ENCODE data around the gene FNDC3A. TPM values are rescaled to one million over a fixed set of nuclear protein-coding genes. Genes with fewer than 3 reads are reported as not detected.
"Not testable (repeated sequence)": the region's sequence is repeated elsewhere in the genome, so short reads cannot be mapped to it uniquely, and the experiment has no call there.

Gene FNDC3A
- total RNA-seq, 1 experiment from 2014 or later = 61.4 TPM

GRCh38 chr13:49058761-49059160 is 83.0 kb downstream of the FNDC3A start:
- H3K9me3 Mint-ChIP-seq (ENCODE audit: unreplicated experiment) = no peaks in the 10 kb centered on the region
- no peak for TF ChIP-seq CTCF (IDR thresholded peaks at IDR 0.05; ENCODE audit: unreplicated experiment)

DNA sequence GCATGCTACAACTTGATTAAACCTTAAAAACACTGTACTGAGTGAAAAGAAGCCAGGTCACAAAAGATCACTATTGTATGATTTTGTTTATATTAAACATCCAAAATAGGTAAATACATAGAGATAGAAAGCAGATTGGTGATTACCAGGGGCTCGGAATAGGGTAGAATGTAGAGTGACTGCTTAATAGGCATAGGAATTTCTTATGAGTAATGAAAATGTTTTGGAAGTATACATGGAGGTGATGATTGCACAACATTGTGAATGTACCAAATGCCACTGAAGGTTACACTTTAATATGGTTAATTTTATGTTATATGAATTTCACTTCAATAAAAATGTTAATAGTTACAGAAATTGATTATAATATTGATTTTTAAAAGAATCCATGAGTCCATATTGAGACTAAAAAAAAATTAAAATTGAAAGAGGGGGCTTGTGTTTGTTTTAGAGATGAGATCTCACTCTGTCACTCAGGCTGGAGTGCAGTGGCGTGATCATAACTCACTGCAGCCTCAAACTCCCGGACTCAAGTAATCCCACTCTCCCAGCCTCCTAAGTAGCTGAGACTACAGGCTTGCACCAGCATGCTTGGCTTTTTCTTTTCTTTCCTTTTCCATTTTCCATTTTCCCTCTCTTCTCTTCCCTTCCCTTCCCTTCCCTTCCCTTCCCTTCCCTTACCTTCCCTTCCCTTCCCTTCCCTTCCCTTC is 85.1 kb downstream of the FNDC3A start:
- intact Hi-C loops (cut with micrococcal nuclease) = no loop called here
- peak; percentile 60 for DNase-seq (ENCODE audit: unreplicated experiment)
- CTCF ChIA-PET = no interaction called here
- Mint-ChIP-seq H3K9me3 (ENCODE audit: unreplicated experiment) (no peaks in the 10 kb centered on the region), H3K27ac (ENCODE audit: low read depth, unreplicated experiment) (peak overlapping the region; percentile 41), H3K27me3 (ENCODE audit: insufficient read depth, unreplicated experiment) (no peaks in the 10 kb centered on the region), H3K4me1 (ENCODE audit: insufficient read depth, unreplicated experiment) (peaks cover 36% of the 10 kb centered on the region), H3K36me3 (ENCODE audit: insufficient read depth, unreplicated experiment) (peaks cover 7% of the 10 kb centered on the region), H3K4me3 (ENCODE audit: unreplicated experiment) (no peak overlapping the region)
- no TSS peak for BruUV-seq (replicated peaks)
- POLR2A ChIA-PET = no interaction called here
- TF ChIP-seq CTCF (IDR thresholded peaks at IDR 0.05; ENCODE audit: unreplicated experiment) = no peak

More at GRCh38 chr13:49058761-49059160, 83.0 kb downstream of the FNDC3A start:
- H3K4me1 Mint-ChIP-seq (ENCODE audit: insufficient read depth, unreplicated experiment) = peaks cover 30% of the 10 kb centered on the region
- no peaks in the 10 kb centered on the region for H3K27me3 Mint-ChIP-seq (ENCODE audit: insufficient read depth, unreplicated experiment)
- intact Hi-C loops (cut with micrococcal nuclease) = no loop called here
- POLR2A ChIA-PET = no interaction called here
- no TSS peak for BruUV-seq (replicated peaks)
- no peak overlapping the region for H3K27ac Mint-ChIP-seq (ENCODE audit: low read depth, unreplicated experiment)
- peaks cover 7% of the 10 kb centered on the region for H3K36me3 Mint-ChIP-seq (ENCODE audit: insufficient read depth, unreplicated experiment)
- no peak for DNase-seq (ENCODE audit: unreplicated experiment)
- CTCF ChIA-PET = interaction anchor here (0.5 to 1.9 kb wide), 2 partner anchors 40 to 69 kb away, joined by 3 to 4 read pairs; no protein-coding TSS in a partner anchor
- no peak overlapping the region for H3K4me3 Mint-ChIP-seq (ENCODE audit: unreplicated experiment)

GRCh38 chr13:49061388-49061752 is 85.7 kb downstream of the FNDC3A start:
- H3K9me3 Mint-ChIP-seq (ENCODE audit: unreplicated experiment); CTCF ChIA-PET; POLR2A ChIA-PET; BruUV-seq (replicated peaks); H3K27me3 Mint-ChIP-seq (ENCODE audit: insufficient read depth, unreplicated experiment); H3K36me3 Mint-ChIP-seq (ENCODE audit: insufficient read depth, unreplicated experiment); intact Hi-C loops (cut with micrococcal nuclease); DNase-seq (ENCODE audit: unreplicated experiment): not testable (repeated sequence)
- peak overlapping the region; percentile 12 for H3K4me3 Mint-ChIP-seq (ENCODE audit: unreplicated experiment)
- peaks cover 36% of the 10 kb centered on the region for H3K4me1 Mint-ChIP-seq (ENCODE audit: insufficient read depth, unreplicated experiment)
- H3K27ac Mint-ChIP-seq (ENCODE audit: low read depth, unreplicated experiment) = peak overlapping the region; percentile 55

DNA sequence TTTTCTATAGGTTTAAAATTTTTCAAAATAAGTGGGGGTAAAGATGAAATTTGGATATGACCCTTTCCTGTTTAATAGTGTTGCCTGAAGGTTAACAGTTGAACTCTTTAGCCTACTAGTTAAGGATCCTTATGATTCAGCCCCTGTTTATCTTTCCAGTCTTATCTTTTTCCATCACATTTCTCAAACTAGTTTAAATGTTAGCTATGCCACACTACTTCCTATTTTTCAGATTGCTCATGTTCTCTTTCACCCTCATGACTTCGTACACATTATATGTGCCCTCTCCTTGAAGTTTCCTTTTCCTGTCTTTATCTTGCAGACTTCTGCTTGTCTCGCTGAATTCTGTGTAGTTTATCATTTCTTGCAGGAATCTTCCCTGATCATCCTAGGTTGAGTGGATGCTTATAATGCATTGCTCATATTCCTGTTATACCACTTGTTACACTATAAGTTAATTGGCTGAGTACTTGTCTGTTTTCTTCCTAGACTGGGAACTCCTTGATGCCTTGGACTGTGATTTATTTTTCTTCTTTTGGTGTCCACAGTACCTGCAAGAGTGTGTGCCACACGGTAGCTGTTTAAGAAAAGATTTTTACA is 86.7 kb downstream of the FNDC3A start:
- POLR2A ChIA-PET = interaction anchor here (1.0 to 2.3 kb wide), 8 partner anchors 9 to 86 kb away, joined by 3 to 18 read pairs (median 5); partner anchors contain the start of gene FNDC3A
- no peak for DNase-seq (ENCODE audit: unreplicated experiment)
- no TSS peak for BruUV-seq (replicated peaks)
- CTCF ChIA-PET = interaction anchor here (0.7 kb wide), 1 partner anchor 1230 kb away, joined by 3 read pairs; no protein-coding TSS in a partner anchor
- no peaks in the 10 kb centered on the region for H3K9me3 Mint-ChIP-seq (ENCODE audit: unreplicated experiment)
- intact Hi-C loops (cut with micrococcal nuclease) = no loop called here
- H3K4me1 Mint-ChIP-seq (ENCODE audit: insufficient read depth, unreplicated experiment) = peaks cover 32% of the 10 kb centered on the region
- H3K4me3 Mint-ChIP-seq (ENCODE audit: unreplicated experiment) = no peak overlapping the region
- H3K27me3 Mint-ChIP-seq (ENCODE audit: insufficient read depth, unreplicated experiment) = no peaks in the 10 kb centered on the region
- TF ChIP-seq CTCF (IDR thresholded peaks at IDR 0.05; ENCODE audit: unreplicated experiment) = no peak
- peaks cover 7% of the 10 kb centered on the region for H3K36me3 Mint-ChIP-seq (ENCODE audit: insufficient read depth, unreplicated experiment)
- peak overlapping the region; percentile 55 for H3K27ac Mint-ChIP-seq (ENCODE audit: low read depth, unreplicated experiment)
